SJSA1 (cell line): ENCODE data around the gene HMG20B. TPM values are rescaled to one million over a fixed set of nuclear protein-coding genes. Genes with fewer than 3 reads are reported as not detected.

ENCODE experiments used
- DNase-seq, 2 experiments: peaks; one replicate each; pipeline ENCODE4 v3.0.0-alpha.2; 2015 to 2020; ENCODE audit warnings: low spot score in 2 of 2, low read depth in 1 of 2
- H3K27ac ChIP-seq: fragments of 250-450 bp; sonication (Bioruptor Pico); 2 replicates; pipeline ENCODE4 v1.5.1; 2020; ENCODE audit warnings: mild to moderate bottlenecking, moderate library complexity
- H3K27me3 ChIP-seq: fragments of 250-450 bp; sonication (Bioruptor Pico); replicated peaks from 2 replicates; pipeline ENCODE4 v1.5.1; 2020; ENCODE audit warnings: mild to moderate bottlenecking, moderate library complexity
- H3K36me3 ChIP-seq: fragments of 250-450 bp; sonication (Bioruptor Pico); 2 replicates; pipeline ENCODE4 v1.5.1; 2020; ENCODE audit warnings: mild to moderate bottlenecking
- H3K4me1 ChIP-seq: fragments of 250-450 bp; sonication (Bioruptor Pico); replicated peaks from 2 replicates; pipeline ENCODE4 v1.6.1; 2021; ENCODE audit warnings: mild to moderate bottlenecking
- H3K4me3 ChIP-seq: fragments of 250-450 bp; sonication (Bioruptor Pico); 2 replicates; pipeline ENCODE4 v1.5.1; 2020; ENCODE audit warnings: mild to moderate bottlenecking
- H3K9me3 ChIP-seq: fragments of 250-450 bp; sonication (Bioruptor Pico); replicated peaks from 2 replicates; pipeline ENCODE4 v1.5.1; 2020; ENCODE audit warnings: mild to moderate bottlenecking
- total RNA-seq: library from RNA; depleted of rRNA; stranded (reverse); fragments of >200 nt; shearing (Covaris generic); gene quantifications from 2 replicates; pipeline ENCODE4 v1.2.3, GENCODE V29; 2014

The HMG20B gene
- total RNA-seq, 1 experiment from 2014 or later = 229 TPM

- Histone ChIP-seq H3K27me3 (no peaks in the 10 kb centered on the region), H3K4me3 (no peak overlapping the region), H3K9me3 (peaks cover 2% of the 10 kb centered on the region; the same call in 1 of the 2 replicates), H3K27ac (no peak overlapping the region), H3K36me3 (peaks cover 21% of the 10 kb centered on the region), H3K4me1 (peaks cover 15% of the 10 kb centered on the region)
- DNase-seq = no peak
These were observed 16.7 kb downstream of the HMG20B start for GRCh38 chr19:3589439-3589838.

- peaks cover 21% of the 10 kb centered on the region for H3K36me3 ChIP-seq
- no peaks in the 10 kb centered on the region for H3K27me3 ChIP-seq
- peaks cover 13% of the 10 kb centered on the region for H3K4me1 ChIP-seq
- H3K27ac ChIP-seq = no peak overlapping the region
- DNase-seq = peak in 1 of 2 experiments; percentile 46
- peaks cover 2% of the 10 kb centered on the region; the same call in 1 of the 2 replicates for H3K9me3 ChIP-seq
- no peak overlapping the region for H3K4me3 ChIP-seq
These were observed 17.2 kb downstream of the HMG20B start for GRCh38 chr19:3589949-3590348.

- H3K27ac ChIP-seq = no peak overlapping the region
- H3K4me1 ChIP-seq = peaks cover 2% of the 10 kb centered on the region; the same call in 1 of the 2 replicates
- peaks cover 21% of the 10 kb centered on the region for H3K36me3 ChIP-seq
- DNase-seq = no peak
- H3K27me3 ChIP-seq = no peaks in the 10 kb centered on the region
- no peak overlapping the region for H3K4me3 ChIP-seq
- H3K9me3 ChIP-seq = no peaks in the 10 kb centered on the region
These were observed 18.4 kb downstream of the HMG20B start for GRCh38 chr19:3590991-3591659.

GRCh38 chr19:3591876-3592613, 19.3 kb downstream of the HMG20B start:
- H3K9me3 ChIP-seq = no peaks in the 10 kb centered on the region
- H3K36me3 ChIP-seq = peaks cover 21% of the 10 kb centered on the region
- no peaks in the 10 kb centered on the region for H3K27me3 ChIP-seq
- no peak for DNase-seq
- no peaks in the 10 kb centered on the region for H3K4me1 ChIP-seq
- no peak overlapping the region for H3K4me3 ChIP-seq
- H3K27ac ChIP-seq = no peak overlapping the region

- no peak for DNase-seq
- H3K36me3 ChIP-seq = peaks cover 21% of the 10 kb centered on the region
- no peaks in the 10 kb centered on the region for H3K9me3 ChIP-seq
- no peaks in the 10 kb centered on the region for H3K4me1 ChIP-seq
- no peak overlapping the region for H3K4me3 ChIP-seq
- H3K27ac ChIP-seq = no peak overlapping the region
- H3K27me3 ChIP-seq = no peaks in the 10 kb centered on the region
These were observed 20.4 kb downstream of the HMG20B start for GRCh38 chr19:3593156-3593555.

GRCh38 chr19:3595521-3596061, 22.8 kb downstream of the HMG20B start:
- no peaks in the 10 kb centered on the region for H3K4me1 ChIP-seq
- no peaks in the 10 kb centered on the region for H3K27me3 ChIP-seq
- peak in 1 of 2 experiments; percentile 48 for DNase-seq
- H3K36me3 ChIP-seq = peaks cover 12% of the 10 kb centered on the region
- no peak overlapping the region for H3K4me3 ChIP-seq
- no peak overlapping the region for H3K27ac ChIP-seq
- H3K9me3 ChIP-seq = no peaks in the 10 kb centered on the region

- Histone ChIP-seq H3K27me3 (no peaks in the 10 kb centered on the region), H3K4me3 (no peak overlapping the region), H3K4me1 (peaks cover 6% of the 10 kb centered on the region), H3K9me3 (no peaks in the 10 kb centered on the region), H3K36me3 (no peaks in the 10 kb centered on the region), H3K27ac (no peak overlapping the region)
- DNase-seq = no peak
These were observed 27.0 kb downstream of the HMG20B start for GRCh38 chr19:3599776-3600187.

- H3K36me3 ChIP-seq = no peaks in the 10 kb centered on the region
- H3K4me3 ChIP-seq = no peak overlapping the region
- H3K9me3 ChIP-seq = no peaks in the 10 kb centered on the region
- H3K27ac ChIP-seq = no peak overlapping the region
- H3K4me1 ChIP-seq = peaks cover 6% of the 10 kb centered on the region
- DNase-seq = no peak
- no peaks in the 10 kb centered on the region for H3K27me3 ChIP-seq
These were observed 28.3 kb downstream of the HMG20B start for GRCh38 chr19:3601021-3601420.

- Histone ChIP-seq H3K4me1 (peaks cover 11% of the 10 kb centered on the region), H3K9me3 (no peaks in the 10 kb centered on the region), H3K27ac (no peak overlapping the region), H3K4me3 (no peak overlapping the region), H3K27me3 (no peaks in the 10 kb centered on the region), H3K36me3 (no peaks in the 10 kb centered on the region)
- no peak for DNase-seq
These were observed 30.5 kb downstream of the HMG20B start for GRCh38 chr19:3603121-3603811.

GRCh38 chr19:3604227-3604986, 31.7 kb downstream of the HMG20B start:
- Histone ChIP-seq H3K27ac (no peak overlapping the region), H3K4me3 (no peak overlapping the region), H3K9me3 (no peaks in the 10 kb centered on the region), H3K27me3 (no peaks in the 10 kb centered on the region), H3K4me1 (peaks cover 14% of the 10 kb centered on the region), H3K36me3 (peaks cover under 1% of the 10 kb centered on the region; the same call in 1 of the 2 replicates)
- no peak for DNase-seq

- Histone ChIP-seq H3K27me3 (no peaks in the 10 kb centered on the region), H3K36me3 (peaks cover 6% of the 10 kb centered on the region), H3K4me1 (peaks cover 16% of the 10 kb centered on the region), H3K4me3 (no peak overlapping the region), H3K27ac (no peak overlapping the region), H3K9me3 (no peaks in the 10 kb centered on the region)
- no peak for DNase-seq
These were observed 32.2 kb downstream of the HMG20B start for GRCh38 chr19:3604987-3605343.

GRCh38 chr19:3605361-3605760, 32.6 kb downstream of the HMG20B start:
- H3K4me3 ChIP-seq = no peak overlapping the region

GRCh38 chr19:3605770-3606169, 33.0 kb downstream of the HMG20B start:
- Histone ChIP-seq H3K27me3 (no peaks in the 10 kb centered on the region), H3K9me3 (no peaks in the 10 kb centered on the region), H3K4me1 (peaks cover 21% of the 10 kb centered on the region), H3K4me3 (no peak overlapping the region), H3K36me3 (peaks cover 12% of the 10 kb centered on the region), H3K27ac (no peak overlapping the region)
- DNase-seq = no peak

More at GRCh38 chr19:3605361-3605760, 32.6 kb downstream of the HMG20B start:
- Histone ChIP-seq H3K27me3 (no peaks in the 10 kb centered on the region), H3K4me1 (peaks cover 20% of the 10 kb centered on the region), H3K36me3 (peaks cover 10% of the 10 kb centered on the region), H3K27ac (no peak overlapping the region), H3K9me3 (no peaks in the 10 kb centered on the region)
- DNase-seq = no peak
